Measurements from ENCODE around the gene MRPS27.

GRCh38 chr5:72364171-72364570, 44.1 kb upstream of the MRPS27 start:
- no peak for TF ChIP-seq POLR2AphosphoS5 (IDR thresholded peaks at IDR 0.05; ENCODE audit: low read depth)
- no peak for TF ChIP-seq CTCF (IDR thresholded peaks at IDR 0.05; ENCODE audit: insufficient read depth, low read length)
- no peak for TF ChIP-seq GABPA (IDR thresholded peaks at IDR 0.05; ENCODE audit: low read depth)
- TF ChIP-seq REST (IDR thresholded peaks at IDR 0.05; ENCODE audit: insufficient replicate concordance, low read depth): no peak
- TF ChIP-seq SPI1 (IDR thresholded peaks at IDR 0.05; ENCODE audit: borderline replicate concordance, low read depth): no peak
